ENCODE data around the gene EIF3D. TPM values are rescaled to one million over a fixed set of nuclear protein-coding genes. Genes with fewer than 3 reads are reported as not detected.
A peak's percentile ranks its signal among the peaks of the same experiment; 100 is the strongest.

Gene EIF3D
- total and polyA plus RNA-seq, 2 of the 8 experiments (the other 6 are each of a cell fraction or from before 2014, with no cell fraction given) = 195 to 408 TPM

DNA sequence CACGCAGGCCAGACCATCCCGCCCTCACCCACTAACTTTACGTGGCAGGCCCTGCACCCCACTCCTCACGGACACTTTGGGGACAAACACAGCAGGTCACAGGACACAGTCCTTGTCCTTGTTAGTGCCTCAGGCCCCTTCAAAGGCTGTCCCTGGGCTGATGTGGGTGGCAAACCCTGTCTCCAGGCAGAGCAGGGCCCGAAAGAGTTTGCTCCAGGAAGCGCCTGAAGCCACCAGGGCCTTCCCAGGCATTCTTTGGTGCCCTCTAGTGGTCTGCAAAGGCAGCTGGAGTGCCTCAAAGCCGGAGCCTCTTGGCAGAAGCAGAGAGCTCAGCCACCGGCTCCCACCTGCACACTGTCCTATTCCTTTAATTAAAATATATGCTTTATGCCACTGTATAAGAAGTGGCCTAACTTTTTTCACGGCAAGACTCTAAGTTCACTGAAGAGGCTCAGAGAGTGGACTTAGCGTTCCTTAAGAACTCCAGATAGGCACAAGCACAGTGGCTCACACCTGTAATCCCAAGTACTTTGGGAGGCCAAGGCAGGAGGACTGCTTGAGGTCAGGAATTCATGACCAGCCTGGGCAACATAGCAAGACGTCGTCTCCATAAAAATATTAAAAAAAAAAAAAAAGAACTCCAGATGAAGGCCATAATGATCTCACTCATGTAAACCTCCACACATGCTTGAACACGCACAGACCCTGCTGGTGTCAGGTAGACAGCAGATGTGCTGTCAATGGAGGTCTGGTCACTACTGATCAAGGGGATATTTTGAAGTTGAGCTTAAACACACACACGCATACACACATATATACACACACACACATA lies 58.6 kb downstream of the EIF3D start (continued):
- TF ChIP-seq KDM5A (IDR thresholded peaks at IDR 0.05; ENCODE audit: low read length) (no peak), SIN3A (conservative IDR thresholded peaks at IDR 0.05 in 1 of 2, IDR thresholded peaks at IDR 0.05 in 1 of 2; ENCODE audit: low read depth in 1 of 2, low read length in 2 of 2) (0 out of 4 replicates have a peak, but pooled peaks of 1 of the 2 experiments have one; percentile 52), SIRT6 (IDR thresholded peaks at IDR 0.05; ENCODE audit: low read length) (no peak), GABPA (IDR thresholded peaks at IDR 0.05; ENCODE audit: borderline replicate concordance, insufficient read depth, low read length) (peak; percentile 75; the same call in 1 of the 2 replicates)
- TF ChIP-seq, protein P1, sequence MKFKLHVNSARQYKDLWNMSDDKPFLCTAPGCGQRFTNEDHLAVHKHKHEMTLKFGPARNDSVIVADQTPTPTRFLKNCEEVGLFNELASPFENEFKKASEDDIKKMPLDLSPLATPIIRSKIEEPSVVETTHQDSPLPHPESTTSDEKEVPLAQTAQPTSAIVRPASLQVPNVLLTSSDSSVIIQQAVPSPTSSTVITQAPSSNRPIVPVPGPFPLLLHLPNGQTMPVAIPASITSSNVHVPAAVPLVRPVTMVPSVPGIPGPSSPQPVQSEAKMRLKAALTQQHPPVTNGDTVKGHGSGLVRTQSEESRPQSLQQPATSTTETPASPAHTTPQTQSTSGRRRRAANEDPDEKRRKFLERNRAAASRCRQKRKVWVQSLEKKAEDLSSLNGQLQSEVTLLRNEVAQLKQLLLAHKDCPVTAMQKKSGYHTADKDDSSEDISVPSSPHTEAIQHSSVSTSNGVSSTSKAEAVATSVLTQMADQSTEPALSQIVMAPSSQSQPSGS (IDR thresholded peaks at IDR 0.05; ENCODE audit: low read length) = no peak
- TF ChIP-seq, protein P2, sequence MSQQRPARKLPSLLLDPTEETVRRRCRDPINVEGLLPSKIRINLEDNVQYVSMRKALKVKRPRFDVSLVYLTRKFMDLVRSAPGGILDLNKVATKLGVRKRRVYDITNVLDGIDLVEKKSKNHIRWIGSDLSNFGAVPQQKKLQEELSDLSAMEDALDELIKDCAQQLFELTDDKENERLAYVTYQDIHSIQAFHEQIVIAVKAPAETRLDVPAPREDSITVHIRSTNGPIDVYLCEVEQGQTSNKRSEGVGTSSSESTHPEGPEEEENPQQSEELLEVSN (IDR thresholded peaks at IDR 0.05) = no peak
